Stimulated activated CD4-positive, alpha-beta T cell treated with anti-CD3 and anti-CD28 coated beads, Interleukin-12 subunit alpha, Interleukin-12 subunit beta, amount 100 ng/mL, for 4 hours (primary cell): ENCODE measurements around the gene TNFRSF1B.

Experiments
- DNase-seq: peaks from one replicate; pipeline ENCODE4 v3.0.0-alpha.2; 2020

Gene TNFRSF1B

DNA sequence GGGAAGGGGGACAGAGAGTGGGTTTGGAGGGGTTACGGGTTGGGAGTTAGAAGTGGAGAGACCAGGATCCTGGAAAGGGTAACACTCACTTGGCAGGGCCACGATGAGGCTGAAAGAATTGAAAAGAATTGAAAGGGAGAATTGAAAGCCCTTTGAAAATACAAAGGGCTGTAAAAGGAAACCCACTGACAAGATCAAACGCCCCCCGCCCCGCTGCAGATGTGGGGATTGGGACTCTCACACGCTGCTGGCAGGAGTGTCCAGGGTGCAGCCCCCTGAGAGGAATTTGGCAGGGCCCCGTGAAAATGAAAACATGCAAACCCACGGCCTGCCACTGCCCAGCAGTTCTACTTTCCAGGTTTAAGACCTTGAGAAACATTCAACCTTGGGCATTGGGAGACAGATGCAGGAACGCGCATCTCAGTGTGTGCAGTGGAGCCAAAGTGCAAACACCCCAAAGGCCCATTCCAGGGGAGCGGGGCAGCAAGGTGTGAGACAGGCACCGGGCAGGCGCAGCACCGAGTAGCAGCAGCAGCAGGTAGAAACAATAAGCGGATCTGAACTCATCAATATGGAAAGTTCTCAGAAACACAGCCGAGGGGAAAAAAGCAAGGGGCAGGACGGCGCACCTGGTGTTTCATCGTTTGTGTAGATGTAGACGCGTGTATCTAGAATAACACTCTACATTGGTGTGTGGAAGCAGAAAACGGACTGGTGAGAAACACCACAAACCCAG, 8.3 kb upstream of the TNFRSF1B start:
- no peak for DNase-seq

- no peak for DNase-seq
Observed at GRCh38 chr1:12159816-12160215, 7.0 kb upstream of the TNFRSF1B start.

- no peak for DNase-seq
Observed at GRCh38 chr1:12161324-12161661, 5.5 kb upstream of the TNFRSF1B start.

DNA sequence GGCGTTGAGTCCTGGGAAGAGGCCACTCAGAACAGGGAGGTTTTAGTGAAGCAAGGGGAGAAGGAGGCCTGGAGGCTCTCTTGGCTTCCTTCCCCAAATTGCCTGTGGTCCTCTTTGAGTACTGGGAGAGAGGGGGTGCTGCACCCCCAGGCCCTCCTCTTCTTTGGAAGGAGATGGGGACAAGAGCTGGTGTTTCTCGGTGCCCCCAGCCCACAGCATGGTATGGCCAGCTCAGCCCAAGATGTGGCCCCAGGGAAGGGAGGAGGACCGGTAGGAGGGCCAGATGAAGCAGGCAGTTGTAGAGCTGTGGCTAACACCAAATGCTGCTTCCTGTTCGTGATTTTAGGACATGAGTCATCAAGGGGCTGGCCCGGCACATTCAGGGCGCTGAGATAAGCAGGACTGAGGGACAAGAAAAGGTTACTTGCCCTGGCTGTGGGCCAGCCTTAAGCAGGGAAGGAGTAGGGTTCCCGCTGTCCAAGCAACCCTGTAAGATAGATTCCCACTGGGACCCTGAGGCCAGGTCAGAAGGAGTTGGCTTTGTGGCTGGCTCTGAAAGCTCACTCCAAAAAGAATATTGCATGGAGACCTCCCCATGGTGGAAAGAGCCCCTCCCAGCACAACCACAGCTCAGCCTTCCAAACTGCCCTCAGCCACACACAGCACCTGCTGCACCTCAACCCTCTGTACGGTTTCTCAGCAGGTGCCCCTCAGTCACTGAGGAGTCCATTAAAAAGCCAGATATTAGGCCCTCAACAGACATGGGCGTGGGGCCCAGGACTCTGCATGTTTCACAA, 4.9 kb upstream of the TNFRSF1B start:
- DNase-seq = peak; percentile 56

- no peak for DNase-seq
Observed at GRCh38 chr1:12162459-12163137, 4.2 kb upstream of the TNFRSF1B start.

GRCh38 chr1:12163210-12163609, 3.6 kb upstream of the TNFRSF1B start:
- no peak for DNase-seq

DNA sequence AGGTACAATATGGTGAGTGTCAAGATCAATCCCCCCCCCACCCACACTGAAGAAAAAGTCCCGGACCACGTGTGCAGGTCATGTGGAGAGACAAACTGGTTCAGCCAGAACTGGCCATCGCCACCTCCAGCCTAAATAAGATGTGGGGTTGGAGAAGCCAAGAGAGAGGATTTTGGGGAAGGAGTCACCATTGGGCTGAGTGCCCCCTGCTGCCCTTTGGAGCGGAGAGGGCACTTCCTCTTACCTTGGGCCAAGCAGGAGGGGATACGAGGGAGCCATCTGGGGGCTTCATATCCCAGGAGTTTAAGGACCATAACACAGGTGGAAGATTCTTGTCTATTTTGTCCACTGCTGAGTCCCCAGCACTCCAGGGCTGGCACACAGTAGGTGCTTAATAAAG, 2.6 kb upstream of the TNFRSF1B start:
- no peak for DNase-seq

DNA sequence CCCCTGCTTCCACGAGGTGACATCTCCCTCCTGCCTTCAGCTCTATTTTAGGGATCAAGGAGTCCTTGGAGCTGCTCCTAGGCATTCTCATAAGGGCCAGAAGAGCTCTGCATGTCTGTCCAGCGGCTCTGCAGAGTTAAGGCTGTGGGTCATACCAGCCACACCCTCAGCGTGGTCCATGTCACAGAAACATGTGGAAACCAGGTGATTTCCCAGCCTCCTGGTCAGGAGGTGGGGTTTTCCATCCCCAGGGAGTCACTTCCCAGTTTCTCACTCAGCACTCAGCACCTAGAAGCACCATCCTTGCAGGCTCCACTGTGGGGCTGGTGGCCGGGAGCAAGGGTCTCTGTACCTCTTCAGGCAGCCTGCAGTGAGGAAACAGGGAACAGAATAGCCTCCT, 1.4 kb upstream of the TNFRSF1B start:
- no peak for DNase-seq

- no peak for DNase-seq
Observed at GRCh38 chr1:12167493-12168429, 970 bp downstream of the TNFRSF1B start.

- no peak for DNase-seq
Observed at GRCh38 chr1:12168451-12169160, 1.8 kb downstream of the TNFRSF1B start.

- no peak for DNase-seq
Observed at GRCh38 chr1:12169442-12170135, 2.8 kb downstream of the TNFRSF1B start.

GRCh38 chr1:12170263-12170671, 3.5 kb downstream of the TNFRSF1B start:
- DNase-seq = no peak

DNA sequence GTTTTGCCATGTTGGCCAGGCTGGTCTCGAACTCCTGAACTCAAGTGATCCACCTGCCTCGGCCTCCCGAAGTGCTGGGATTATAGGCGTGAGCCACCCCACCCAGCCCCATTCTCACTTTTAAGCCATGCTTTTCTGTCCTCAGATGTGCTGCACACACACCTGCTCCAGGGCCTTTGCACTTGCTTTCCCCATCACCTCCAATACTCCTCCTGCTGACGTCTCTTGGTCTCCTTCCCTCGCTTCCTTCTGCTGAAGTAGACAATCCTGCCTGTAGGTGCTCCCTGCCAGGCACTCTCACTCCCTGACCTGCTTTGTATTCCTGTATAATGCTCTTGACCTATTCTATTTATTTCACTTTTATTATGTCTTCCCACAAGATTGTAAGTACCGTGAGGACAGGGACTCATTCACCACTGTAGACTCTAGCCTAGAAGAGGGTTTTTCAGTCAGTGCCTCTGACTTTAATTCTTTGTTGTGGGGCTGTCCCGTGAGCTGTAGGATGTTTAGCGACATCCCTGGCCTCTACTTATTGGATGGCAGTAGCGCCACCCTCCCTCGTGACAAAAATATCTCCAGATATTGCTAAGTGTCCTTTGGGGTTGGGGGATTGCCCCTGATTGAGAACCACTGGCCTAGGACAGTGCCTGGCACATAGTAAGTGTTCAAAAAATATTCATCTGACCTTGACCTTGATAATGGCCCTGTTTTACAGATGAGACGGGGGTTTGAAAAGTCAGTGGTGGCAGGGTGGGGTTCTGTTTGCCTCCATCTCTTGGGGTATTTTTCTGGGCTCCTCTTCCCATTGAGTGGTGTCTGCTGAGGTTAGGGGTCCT, 4.6 kb downstream of the TNFRSF1B start:
- no peak for DNase-seq

DNA sequence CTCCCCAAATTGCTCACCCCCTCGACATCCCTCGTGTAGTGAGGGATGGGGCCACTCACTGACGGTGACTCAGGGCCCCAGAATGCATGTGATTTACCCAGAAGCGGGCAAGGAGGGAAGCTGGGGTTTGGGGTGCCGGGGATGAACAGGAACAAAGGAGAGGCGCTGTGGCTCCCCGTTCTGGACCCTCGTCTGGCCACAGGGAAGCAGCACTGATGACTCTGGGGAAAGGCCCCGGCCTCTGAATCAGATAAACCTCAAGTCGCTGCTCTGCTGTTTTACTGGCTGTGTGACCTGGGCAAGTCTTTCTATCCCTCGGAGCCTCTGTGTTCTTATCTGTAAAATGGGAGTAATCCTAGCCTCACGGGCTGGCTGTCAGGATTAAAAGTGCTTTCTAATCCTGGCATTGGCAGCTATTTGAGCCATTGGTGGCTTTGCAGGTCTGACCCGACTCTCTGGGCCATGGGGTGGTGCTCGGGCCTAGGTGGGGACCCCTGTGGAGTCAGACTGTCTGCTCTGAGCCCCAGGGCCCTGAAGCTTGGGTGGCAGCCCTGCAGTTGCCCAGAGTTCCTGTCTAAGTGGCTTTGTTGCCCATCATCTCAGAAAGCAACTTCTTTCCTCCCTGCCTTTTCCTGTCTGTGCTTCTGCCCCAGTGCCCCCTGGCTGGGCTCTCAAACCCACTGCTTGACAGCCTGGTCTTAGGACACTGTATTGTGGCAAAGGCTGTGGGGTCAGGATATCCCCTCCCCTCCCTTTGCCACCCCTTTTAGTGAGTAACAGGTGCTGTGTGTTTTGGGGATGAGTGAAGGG, 5.5 kb downstream of the TNFRSF1B start:
- no peak for DNase-seq

DNA sequence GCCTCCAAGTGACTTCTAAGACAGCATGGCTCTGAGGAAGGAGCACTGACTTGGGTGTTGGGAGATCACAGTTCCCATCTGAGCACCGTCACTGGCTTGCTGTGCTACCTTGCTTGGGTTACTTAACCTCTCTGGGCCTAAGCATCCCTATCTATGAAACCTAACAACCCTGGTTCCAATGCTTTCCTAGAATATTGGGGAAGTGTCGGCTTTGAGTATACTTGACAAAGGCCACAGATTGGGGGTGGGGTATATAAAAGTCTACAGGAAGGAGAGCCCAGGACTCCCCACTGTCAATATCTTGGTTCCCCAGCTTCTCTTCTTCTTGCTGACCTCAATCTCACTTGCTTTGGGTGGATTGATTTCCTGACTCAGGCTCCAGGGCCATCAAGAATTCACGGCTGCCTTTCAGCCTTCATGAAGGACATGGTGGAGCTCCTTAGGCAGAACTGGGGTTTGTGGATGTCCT, 6.3 kb downstream of the TNFRSF1B start:
- no peak for DNase-seq

- peak; percentile 75 for DNase-seq
Observed at GRCh38 chr1:12173631-12174121, 6.9 kb downstream of the TNFRSF1B start.

DNA sequence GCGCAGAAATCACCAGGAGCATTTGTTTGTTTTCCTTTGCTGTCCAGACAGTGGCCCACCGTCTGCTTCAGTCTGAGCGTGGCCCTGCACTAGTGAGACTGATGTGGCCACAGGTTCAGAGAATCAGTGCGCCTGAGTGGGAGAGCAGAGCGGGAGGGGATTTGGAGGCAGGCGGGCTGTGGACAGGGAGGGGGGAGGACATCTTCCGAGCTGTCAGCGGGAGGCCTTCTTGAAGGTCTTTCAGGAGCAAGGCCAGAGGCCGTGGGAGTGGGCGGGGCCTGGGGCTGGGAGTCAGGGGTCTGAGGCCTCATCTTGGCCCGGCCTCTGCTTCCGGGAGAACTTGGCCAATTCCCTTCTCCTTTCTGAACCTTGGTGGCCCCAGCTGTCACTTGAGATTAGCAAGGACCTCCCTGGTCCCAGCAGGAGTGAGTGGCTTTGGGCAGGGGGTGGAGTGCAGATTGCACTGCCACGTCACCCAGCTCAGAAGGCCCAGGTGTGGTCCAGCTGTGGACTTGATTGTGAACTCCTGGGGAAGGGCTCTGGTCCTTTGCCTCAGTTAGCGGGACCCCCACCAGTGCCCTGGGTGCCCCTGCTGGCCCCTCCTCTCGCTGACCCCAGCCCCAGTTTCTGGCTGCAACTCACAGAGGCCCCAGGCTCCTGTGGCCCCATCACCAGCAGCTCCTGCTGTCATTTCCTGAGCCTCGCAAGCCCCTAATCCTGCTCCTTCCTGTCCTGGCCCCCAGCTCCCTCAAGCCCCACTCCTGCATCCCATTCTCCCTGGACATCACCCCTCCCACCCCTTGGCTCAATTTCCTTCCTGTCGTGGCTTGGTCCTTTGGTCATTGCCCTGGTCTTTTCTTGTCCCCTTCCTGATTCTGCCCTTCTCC, 8.4 kb downstream of the TNFRSF1B start:
- DNase-seq = no peak
